HG03108 (cell line): ENCODE data around the gene RAB19.
A peak's percentile ranks its signal among the peaks of the same experiment; 100 is the strongest.

Experiments
- ATAC-seq: cut with Tn5 transposase; IDR thresholded peaks from one replicate; pipeline ENCODE4 v1.9.1; 2021; ENCODE audit warnings: moderate library complexity; ENCODE audit not compliant: unreplicated experiment

RAB19 gene

DNA sequence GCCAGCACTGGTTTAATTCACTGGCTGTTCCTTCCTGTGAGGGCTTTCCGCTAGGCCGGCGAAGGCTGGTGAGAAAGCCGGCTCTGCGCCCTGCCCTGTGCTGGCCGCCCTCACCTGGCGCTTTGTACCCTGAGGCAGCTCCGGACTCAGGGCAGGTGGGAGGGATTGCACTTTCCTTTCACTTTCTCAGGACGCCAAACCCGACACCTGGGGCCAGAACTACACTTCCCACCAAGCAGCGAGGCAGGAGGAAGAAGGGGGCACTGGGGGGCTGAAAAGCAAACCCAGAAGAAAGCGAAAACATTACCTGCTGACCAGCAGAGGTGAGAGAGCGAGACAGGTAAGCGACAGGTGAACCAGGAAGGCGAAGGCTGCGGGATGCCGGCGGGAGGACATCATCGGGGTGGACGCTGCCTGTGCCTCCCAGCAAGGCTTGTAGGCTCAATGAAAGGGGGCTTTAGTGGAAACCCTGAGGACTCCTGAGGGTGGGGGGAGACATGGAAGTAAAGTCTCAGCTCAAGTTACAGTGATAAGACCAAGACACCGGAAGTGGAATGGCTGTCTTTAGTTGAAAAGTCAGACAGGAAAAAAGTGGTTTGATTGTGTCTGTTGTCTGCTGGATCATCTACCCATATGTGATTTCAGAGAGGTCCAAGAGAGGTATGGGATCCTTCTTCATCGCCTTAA, at the start of gene RAB19:
Gene RAB19, plus strand, starts transcription at position 181 of the 687 bp plus-strand sequence. CDS start 3,589 bp downstream, outside the sequence.
- no peak for ATAC-seq

DNA sequence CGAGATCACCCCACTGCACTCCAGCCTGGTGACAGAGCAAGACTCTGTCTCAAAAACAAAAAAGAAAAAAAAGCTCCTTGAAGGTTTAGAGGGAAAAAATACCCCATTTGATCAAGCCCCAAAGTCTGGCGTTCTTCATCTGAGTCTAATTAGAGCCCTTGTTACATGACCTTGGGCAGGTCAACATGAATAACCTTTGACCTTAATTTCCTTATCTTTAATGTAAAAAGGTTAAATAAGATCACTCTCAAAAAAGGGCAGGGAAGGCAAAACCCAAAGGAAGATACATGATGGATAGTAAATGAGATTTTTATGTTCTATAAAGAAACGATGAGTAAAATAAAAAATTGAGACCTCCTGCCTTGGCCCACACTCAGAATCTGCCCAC, 45.8 kb upstream of the RAB19 start:
- no peak for ATAC-seq

DNA sequence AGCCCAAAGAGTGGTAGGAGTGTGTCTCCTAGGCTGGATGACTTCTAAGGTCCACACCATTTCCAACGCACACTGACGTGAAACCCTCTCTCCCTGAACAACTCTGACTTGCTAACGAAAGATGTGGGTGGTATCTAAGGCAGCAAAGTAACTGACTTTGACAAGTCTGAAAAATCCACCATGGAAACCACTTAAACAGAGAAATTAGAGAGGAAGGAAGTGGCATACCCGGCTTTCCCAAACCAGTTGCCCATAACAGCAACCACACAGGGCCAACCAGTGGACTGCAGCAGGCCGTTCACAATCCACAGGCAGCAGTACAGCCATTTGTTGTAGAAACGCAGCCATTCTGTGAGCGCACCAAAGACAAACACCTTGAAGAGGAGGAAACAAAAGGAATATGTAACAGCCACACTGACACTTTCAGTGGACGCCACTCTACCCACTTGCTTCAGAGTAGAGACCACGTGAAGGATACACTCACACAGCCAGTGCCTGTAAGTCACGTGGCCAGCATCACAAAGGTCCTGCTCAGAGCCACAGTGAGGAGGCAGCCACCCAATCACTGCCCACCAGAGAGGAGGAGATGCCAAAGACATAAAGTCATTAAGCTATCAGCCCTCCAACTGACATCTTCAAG, 45.3 kb upstream of the RAB19 start:
- no peak for ATAC-seq

GRCh38 chr7:140360697-140361229, 43.1 kb upstream of the RAB19 start:
- ATAC-seq, result no peak

DNA sequence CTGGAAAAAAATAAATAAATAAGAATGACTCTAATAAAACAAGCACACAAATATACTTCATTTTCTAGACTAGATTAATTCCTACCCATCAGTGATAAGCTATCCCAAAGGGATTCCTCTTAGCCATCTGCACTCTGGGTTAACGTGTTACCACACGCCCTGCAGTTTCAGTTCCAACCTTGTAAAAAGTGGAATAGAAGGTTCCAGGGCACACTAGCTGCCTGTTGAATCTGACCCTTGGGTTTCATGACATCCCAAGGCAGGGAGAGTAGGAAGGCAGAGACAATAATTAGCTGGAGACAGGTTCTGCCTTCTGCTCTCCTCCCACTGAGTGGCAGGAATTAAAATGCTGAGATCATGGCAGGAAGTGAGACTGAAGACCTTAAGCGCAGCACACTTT, 39.0 kb upstream of the RAB19 start:
- no peak for ATAC-seq

GRCh38 chr7:140367528-140367927, 36.3 kb upstream of the RAB19 start:
- ATAC-seq, result no peak

DNA sequence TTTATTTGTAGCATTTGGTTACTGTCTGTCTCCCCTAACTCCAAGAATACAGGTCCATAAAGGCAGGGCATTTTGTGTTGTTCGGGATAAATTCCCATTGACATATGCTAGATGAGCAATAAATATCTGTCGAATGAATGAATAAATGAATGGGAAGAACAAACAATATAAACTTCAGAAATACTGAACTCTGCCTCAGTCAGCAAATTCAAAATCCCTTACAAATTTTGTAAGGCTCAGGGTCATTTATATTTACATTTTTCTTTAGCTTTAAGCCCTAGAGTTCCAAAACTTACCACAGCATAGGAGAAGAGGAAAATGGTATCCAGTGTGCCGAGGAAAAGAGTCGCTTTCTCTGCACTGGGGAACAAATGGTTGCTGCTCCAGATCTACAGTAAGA, 34.6 kb upstream of the RAB19 start:
- no peak for ATAC-seq

DNA sequence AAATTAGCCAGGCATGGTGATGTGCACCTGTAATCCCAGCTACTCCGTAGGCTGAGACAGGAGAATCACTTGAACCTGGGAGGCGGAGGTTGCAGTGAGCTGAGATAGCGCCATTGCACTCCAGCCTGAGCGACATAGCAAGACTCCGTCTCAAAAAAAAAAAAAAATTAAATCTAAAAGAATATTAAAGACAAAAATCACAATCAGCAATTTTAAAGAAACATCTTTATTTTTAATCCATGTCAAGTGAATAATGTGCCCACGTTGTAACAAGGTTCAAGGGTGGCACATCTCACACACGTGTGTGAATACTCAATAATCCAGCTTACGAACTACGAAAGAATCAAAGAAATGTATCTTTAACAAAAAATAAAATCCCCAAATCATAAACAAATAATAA, 28.5 kb upstream of the RAB19 start:
- no peak for ATAC-seq

- ATAC-seq, result no peak
Observed at GRCh38 chr7:140375892-140376730, 27.7 kb upstream of the RAB19 start.

DNA sequence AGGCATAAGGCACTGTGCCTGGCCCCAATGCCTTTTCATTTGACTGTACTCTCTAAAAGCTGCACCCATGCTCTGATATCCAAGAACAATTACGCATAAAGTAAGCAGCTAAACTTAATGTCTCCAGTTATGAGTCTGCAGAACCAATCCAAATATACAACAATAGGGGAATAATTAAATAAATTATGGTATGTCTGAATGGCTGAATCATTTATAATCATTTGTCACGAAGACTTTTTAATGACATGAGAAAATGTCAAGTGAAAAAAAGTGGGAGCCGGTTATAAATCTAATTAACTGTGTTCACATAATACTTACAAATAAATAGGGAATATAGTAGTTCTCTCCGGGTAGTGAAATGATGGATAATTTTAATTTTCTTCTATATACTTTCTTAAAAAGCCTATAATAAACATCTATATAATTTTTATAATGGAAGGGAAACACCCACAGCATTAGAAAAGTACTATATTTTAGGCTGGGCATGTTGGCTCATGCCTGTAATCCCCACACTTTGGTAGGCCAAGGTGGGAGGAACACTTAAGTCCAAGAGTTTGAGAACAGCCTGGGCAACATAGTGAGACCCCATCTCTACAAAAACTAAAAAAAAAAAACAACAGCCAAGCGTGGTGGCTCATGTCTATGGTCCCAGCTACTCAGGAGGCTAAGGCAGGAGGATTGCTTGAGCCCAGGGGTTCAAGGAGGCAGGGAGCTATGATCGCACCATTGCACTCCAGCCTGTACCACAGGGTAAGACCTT, 19.7 kb upstream of the RAB19 start:
- ATAC-seq, result no peak

- ATAC-seq, result no peak
Observed at GRCh38 chr7:140384894-140385545, 18.8 kb upstream of the RAB19 start.

DNA sequence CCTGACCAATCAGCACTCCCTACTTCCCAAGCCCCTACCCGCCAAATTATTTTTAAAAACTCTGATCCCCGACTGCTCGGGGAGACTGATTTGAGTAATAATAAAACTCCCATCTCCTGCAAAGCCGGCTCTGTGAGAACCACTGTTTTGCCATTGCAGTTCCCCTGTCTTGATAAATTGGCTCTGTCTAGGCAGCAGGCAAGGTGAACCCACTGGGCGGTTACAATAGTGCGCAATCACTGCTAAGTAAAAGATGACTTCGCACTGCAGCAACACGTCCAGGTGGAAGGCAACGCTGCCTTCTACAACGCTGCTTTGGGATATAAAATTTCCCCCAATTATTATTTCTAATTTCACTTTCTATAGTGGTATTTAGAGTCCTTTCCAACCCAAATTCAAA, 14.4 kb upstream of the RAB19 start:
- ATAC-seq, result no peak

DNA sequence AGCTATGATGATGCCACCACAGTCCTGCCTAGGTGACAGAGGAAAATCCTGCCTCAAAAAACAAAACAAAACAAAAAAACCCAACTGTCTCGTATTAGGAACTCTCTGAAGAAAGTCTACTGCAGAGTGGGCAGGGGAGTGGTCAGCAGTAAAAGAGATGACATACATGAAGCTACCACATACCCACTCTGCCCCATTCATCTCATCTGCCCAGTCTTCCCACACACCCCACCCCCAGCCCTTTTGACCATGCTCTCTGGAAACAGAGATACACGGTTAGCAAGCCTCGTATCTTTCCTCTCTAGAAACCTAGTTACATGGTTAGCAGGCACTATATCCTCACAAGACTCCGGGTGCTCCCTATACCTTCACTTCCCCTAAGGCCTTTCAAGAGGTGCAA, 13.8 kb upstream of the RAB19 start:
- no peak for ATAC-seq

GRCh38 chr7:140390466-140391190, 13.2 kb upstream of the RAB19 start:
- ATAC-seq, result peak; percentile 77

GRCh38 chr7:140391634-140392033, 12.2 kb upstream of the RAB19 start:
- ATAC-seq, result no peak

GRCh38 chr7:140393756-140394306, 10.0 kb upstream of the RAB19 start:
- no peak for ATAC-seq

GRCh38 chr7:140397784-140398750, 5.8 kb upstream of the RAB19 start, which contains the start of gene SLC37A3:
TSS of gene SLC37A3 (minus strand) at chr7:140398530. CDS start at chr7:140382526, 16,004 bp downstream.
- peak; percentile 98 for ATAC-seq

GRCh38 chr7:140398821-140399220, 5.0 kb upstream of the RAB19 start:
- ATAC-seq, result no peak
